Psoas muscle (tissue), 8 donors: ENCODE measurements around the gene CDK5RAP1. TPM values are rescaled to one million over a fixed set of nuclear protein-coding genes. Genes with fewer than 3 reads are reported as not detected.

Source experiments
- ATAC-seq, 4 donors: fragments of 200-7000 bp; cut with Tn5 transposase; one replicate each; pipeline ENCODE4 v1.9.1; 2020; ENCODE audit warnings: moderate library complexity in 3 of 4, mild to moderate bottlenecking in 2 of 4
- DNase-seq, 2 donors: peaks; one replicate each; pipeline ENCODE4 v3.0.0-alpha.2; 2020
- H3K27ac ChIP-seq: fragments of 200-600 bp; one replicate; pipeline ENCODE4 v1.8.0; 2022
- H3K27me3 ChIP-seq, 3 donors: fragments of 200-600 bp in 1 of 3; one replicate each; pipeline versions ENCODE4 v1.6.1 to v1.8.0; 2013 to 2022; ENCODE audit warnings: low read length in 2 of 3, mild to moderate bottlenecking in 2 of 3, moderate library complexity in 1 of 3; ENCODE audit not compliant: insufficient read depth in 3 of 3
- H3K36me3 ChIP-seq, 2 donors: fragments of 200-600 bp in 1 of 2; one replicate each; pipeline versions ENCODE4 v1.6.1 to v1.8.0; 2013 to 2022; ENCODE audit warnings: low read depth in 1 of 2, mild to moderate bottlenecking in 1 of 2, moderate library complexity in 1 of 2; ENCODE audit not compliant: insufficient read depth in 1 of 2
- H3K4me1 ChIP-seq: fragments of 200-600 bp; one replicate; pipeline ENCODE4 v1.8.0; 2022
- H3K4me3 ChIP-seq: fragments of 200-600 bp; one replicate; pipeline ENCODE4 v1.8.0; 2022; ENCODE audit warnings: mild to moderate bottlenecking
- H3K9me3 ChIP-seq: fragments of 200-600 bp; one replicate; pipeline ENCODE4 v1.8.0; 2022
- WGBS, 3 donors: extraction: QIAGEN DNeasy Blood & Tissue Kit; methylation state at CpG; one replicate each; pipeline versions ENCODE4 v1.1.6 to v1.1.7; 2013; 5-methylcytosine and 5-hydroxymethylcytosine counted together
- intact Hi-C, 2 donors: fragments of 100-400 bp; cut with DNase I; formaldehyde crosslinking; loops; one replicate each; pipeline versions ENCODE4 v1.11.0 to v1.14.2; 2022
- polyA plus RNA-seq, 3 donors: library from polyadenylated mRNA; stranded (reverse); fragments of 200-250 nt; gene quantifications; one replicate each; pipeline ENCODE4 v1.2.3, GENCODE V29; 2013
- total RNA-seq, 4 donors: library from RNA; stranded (reverse); fragmentation: NEBNext Ultra II Directional in 2 of 4; extraction: Animal tissue kit (Norgen Biotek cat#: 25700) in 2 of 4; gene quantifications; one replicate each; pipeline versions ENCODE4 v1.2.1 to v1.2.4, GENCODE V29; 2021 to 2023
- TF ChIP-seq, protein P1 (sequence below): fragments of 200-600 bp; IDR thresholded peaks from one replicate; pipeline ENCODE4 v1.8.0; 2022; ENCODE audit warnings: antibody characterized with exemption
- donor health status: healthy with polysubstance abuse.
- donor health status: DM: no; HTN: no; CAD: no; lungs with moderate emphysema.
- donor health status: Bipolar disorder and iron deficiency.
- donor health status: healthy.
- donor health status: DM: yes; HTN: yes; CAD: no.
- donor health status: DM: no; HTN: no; CAD: no.
- donor health status: DM: no; HTN: no; CAD: no.
- donor health status: DM: yes; HTN: yes; CAD: no.

Gene CDK5RAP1
- total and polyA plus RNA-seq, 7 donors, result 14.7 to 43.3 (median 25.8) TPM

GRCh38 chr20:33309631-33310030, 91.7 kb downstream of the CDK5RAP1 start:
- WGBS, 3 donors, result 32 to 46% (median 40%) methylated on average over 2 of the region's 2 CpGs
- ATAC-seq (no peak), DNase-seq (no peak)
- Histone ChIP-seq H3K36me3 (no peaks in the 10 kb centered on the region), H3K27me3 (no peaks in the 10 kb centered on the region), H3K27ac (no peak overlapping the region), H3K9me3 (no peaks in the 10 kb centered on the region), H3K4me3 (no peak overlapping the region), H3K4me1 (no peaks in the 10 kb centered on the region)
- TF ChIP-seq, protein P1, sequence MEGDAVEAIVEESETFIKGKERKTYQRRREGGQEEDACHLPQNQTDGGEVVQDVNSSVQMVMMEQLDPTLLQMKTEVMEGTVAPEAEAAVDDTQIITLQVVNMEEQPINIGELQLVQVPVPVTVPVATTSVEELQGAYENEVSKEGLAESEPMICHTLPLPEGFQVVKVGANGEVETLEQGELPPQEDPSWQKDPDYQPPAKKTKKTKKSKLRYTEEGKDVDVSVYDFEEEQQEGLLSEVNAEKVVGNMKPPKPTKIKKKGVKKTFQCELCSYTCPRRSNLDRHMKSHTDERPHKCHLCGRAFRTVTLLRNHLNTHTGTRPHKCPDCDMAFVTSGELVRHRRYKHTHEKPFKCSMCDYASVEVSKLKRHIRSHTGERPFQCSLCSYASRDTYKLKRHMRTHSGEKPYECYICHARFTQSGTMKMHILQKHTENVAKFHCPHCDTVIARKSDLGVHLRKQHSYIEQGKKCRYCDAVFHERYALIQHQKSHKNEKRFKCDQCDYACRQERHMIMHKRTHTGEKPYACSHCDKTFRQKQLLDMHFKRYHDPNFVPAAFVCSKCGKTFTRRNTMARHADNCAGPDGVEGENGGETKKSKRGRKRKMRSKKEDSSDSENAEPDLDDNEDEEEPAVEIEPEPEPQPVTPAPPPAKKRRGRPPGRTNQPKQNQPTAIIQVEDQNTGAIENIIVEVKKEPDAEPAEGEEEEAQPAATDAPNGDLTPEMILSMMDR, result no peak
- intact Hi-C loops, result no loop called here

Other genes starting within 250 kb of the CDK5RAP1 start
- gene BPIFA2, start 233.4 kb downstream of the CDK5RAP1 start, total RNA-seq, result not detected
- gene BPIFA2, start 233.4 kb downstream of the CDK5RAP1 start, polyA plus RNA-seq, result not detected
- not detected for gene BPIFA3, start 184.2 kb downstream of the CDK5RAP1 start, total RNA-seq
- not detected for gene BPIFA3, start 184.2 kb downstream of the CDK5RAP1 start, polyA plus RNA-seq
- gene BPIFA1, start 165.5 kb downstream of the CDK5RAP1 start, total RNA-seq, result not detected
- gene BPIFA1, start 165.5 kb downstream of the CDK5RAP1 start, polyA plus RNA-seq, result not detected
- gene BPIFB1, start 118.3 kb downstream of the CDK5RAP1 start, total RNA-seq, result not detected
- gene BPIFB1, start 118.3 kb downstream of the CDK5RAP1 start, polyA plus RNA-seq, result under 1 TPM in 1 of 3 donors, not detected in 2; 0.04 TPM
- 100 to 1,000 TPM; 102 to 150 (median 129) TPM for gene SNTA1, start 42.2 kb upstream of the CDK5RAP1 start, total RNA-seq
- 100 to 1,000 TPM in 2 of 3 donors, 10 to 100 TPM in 1; 36.6 to 196 (median 165) TPM for gene SNTA1, start 42.2 kb upstream of the CDK5RAP1 start, polyA plus RNA-seq
- gene CBFA2T2, start 88.6 kb upstream of the CDK5RAP1 start, total RNA-seq, result 1 to 10 TPM; 7.0 to 9.3 (median 7.7) TPM
- gene CBFA2T2, start 88.6 kb upstream of the CDK5RAP1 start, polyA plus RNA-seq, result 1 to 10 TPM; 3.8 to 6.6 (median 3.9) TPM